Central memory CD8-positive, alpha-beta T cell (primary cell): ENCODE results near the gene RTN4.
"Not testable (repeated sequence)": the region's sequence is repeated elsewhere in the genome, so short reads cannot be mapped to it uniquely, and the experiment has no call there.

Source experiments
- ATAC-seq: fragments of 150-1000 bp; cut with Tn5 transposase; replicated peaks from 2 replicates; pipeline ENCODE4 v1.10.0; 2022; ENCODE audit warnings: mild to moderate bottlenecking, moderate FRiP score, moderate number of reproducible peaks; ENCODE audit not compliant: poor library complexity, severe bottlenecking; ENCODE audit errors: extremely low read depth
- DNase-seq, 2 donors: peaks; one replicate each; pipeline ENCODE4 v3.0.0; 2021; ENCODE audit warnings: low spot score in 2 of 2
- H3K27ac Mint-ChIP-seq: one replicate; pipeline ENCODE4 v1.8.0; 2022; ENCODE audit warnings: low read depth, mild to moderate bottlenecking, moderate library complexity, mixed read lengths
- H3K27me3 Mint-ChIP-seq: one replicate; pipeline ENCODE4 v1.8.0; 2022; ENCODE audit warnings: mixed read lengths
- H3K36me3 Mint-ChIP-seq: one replicate; pipeline ENCODE4 v1.8.0; 2022; ENCODE audit warnings: mild to moderate bottlenecking, moderate library complexity, mixed read lengths; ENCODE audit not compliant: insufficient read depth
- H3K4me1 Mint-ChIP-seq: one replicate; pipeline ENCODE4 v1.8.0; 2022; ENCODE audit warnings: mixed read lengths
- H3K4me3 Mint-ChIP-seq: one replicate; pipeline ENCODE4 v1.8.0; 2022; ENCODE audit warnings: mild to moderate bottlenecking, moderate library complexity, mixed read lengths
- H3K9me3 Mint-ChIP-seq: one replicate; pipeline ENCODE4 v1.8.0; 2022; ENCODE audit warnings: mixed read lengths

The RTN4 gene

DNA sequence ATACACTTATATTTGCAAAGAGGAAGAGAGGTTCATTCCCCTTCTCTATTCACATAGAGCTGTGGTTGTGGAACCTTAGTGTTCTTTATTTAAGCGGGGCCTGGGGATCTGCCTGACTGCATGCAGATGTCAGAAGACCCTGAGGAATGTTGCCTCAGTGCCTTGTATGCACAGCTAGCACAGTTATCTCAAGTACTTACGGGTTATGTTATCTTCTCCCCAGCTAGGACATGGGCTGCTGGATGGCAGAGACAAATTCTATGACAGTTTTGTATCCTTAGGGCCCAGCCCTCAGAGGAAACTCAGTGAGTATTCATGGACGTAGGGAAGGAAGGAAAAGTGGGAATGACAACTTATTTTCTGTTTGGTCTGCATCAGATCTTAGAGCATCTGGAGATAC is 37.7 kb upstream of the RTN4 start:
- DNase-seq (no peak), ATAC-seq (no peak)
- Mint-ChIP-seq H3K9me3 (no peaks in the 10 kb centered on the region), H3K4me1 (no peaks in the 10 kb centered on the region), H3K27me3 (no peaks in the 10 kb centered on the region), H3K4me3 (no peak overlapping the region), H3K36me3 (peaks cover 2% of the 10 kb centered on the region), H3K27ac (no peak overlapping the region)

DNA sequence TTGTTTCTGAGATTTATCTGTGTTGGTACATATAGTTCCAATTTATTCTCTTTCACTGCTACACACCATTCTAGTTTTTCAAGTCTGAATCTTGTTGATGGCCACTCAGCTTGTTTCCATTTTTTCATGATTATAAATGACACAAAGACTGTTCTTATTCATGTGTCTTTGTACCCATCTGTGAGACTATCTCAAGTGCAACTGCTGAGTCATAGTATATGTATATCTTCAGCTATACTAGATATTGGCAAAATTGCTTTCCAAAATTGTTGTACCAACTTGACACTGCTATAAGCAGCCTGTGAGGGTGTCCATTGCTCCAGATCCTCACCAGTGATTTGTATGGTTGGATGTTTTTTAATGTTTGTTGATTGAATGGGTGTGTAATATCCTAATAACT is 37.2 kb upstream of the RTN4 start:
- DNase-seq: no peak
- H3K27me3 Mint-ChIP-seq: no peaks in the 10 kb centered on the region
- H3K4me3 Mint-ChIP-seq: no peak overlapping the region
- H3K4me1 Mint-ChIP-seq: no peaks in the 10 kb centered on the region
- H3K27ac Mint-ChIP-seq: no peak overlapping the region
- peaks cover 2% of the 10 kb centered on the region for H3K36me3 Mint-ChIP-seq
- ATAC-seq: no peak
- H3K9me3 Mint-ChIP-seq: no peaks in the 10 kb centered on the region

DNA sequence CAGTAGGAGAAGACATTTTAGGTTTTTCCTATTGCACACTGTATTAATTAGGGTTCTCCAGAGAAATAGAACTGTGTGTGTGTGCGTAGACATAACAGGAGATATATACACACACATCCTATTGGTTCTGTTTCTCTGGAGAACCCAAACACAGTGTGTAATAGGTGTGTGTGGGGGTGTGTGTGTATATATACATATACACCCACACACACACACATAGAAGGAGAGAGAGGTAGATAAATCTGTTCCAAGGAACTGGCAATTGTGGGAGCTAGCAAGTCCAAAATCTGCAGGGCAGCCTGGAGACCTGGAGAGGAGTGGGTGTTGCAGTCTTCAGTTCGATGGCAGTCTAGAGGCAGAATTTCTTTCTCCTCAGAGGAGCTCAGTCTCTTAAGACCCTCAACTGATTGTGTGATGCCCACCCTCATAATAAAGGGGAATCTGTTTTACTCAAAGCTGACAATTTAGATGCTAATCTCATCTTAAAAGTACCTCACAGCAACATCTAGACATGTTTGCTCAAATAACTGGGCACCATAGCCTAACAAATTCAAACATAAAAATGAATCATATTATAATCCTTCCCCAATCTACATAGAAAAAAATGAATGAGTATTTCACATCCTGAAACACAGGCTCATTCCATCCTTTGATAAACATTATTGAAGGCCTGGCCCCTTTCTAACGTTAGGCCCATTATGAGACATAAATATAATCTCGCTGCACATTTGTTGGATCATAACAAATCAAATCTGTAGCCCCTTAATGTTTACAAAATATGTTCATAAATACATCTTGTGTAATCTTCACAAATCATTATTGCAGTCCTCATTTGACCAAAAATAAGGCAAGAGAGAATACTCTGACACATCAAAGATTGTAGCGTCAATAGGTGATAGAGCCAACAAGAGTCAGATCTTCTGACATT is 35.1 kb upstream of the RTN4 start:
- peaks cover 2% of the 10 kb centered on the region for H3K36me3 Mint-ChIP-seq
- ATAC-seq (no peak), DNase-seq (no peak)
- no peaks in the 10 kb centered on the region for H3K9me3 Mint-ChIP-seq
- H3K4me3 Mint-ChIP-seq: no peak overlapping the region
- no peaks in the 10 kb centered on the region for H3K27me3 Mint-ChIP-seq
- H3K4me1 Mint-ChIP-seq: no peaks in the 10 kb centered on the region
- no peak overlapping the region for H3K27ac Mint-ChIP-seq

DNA sequence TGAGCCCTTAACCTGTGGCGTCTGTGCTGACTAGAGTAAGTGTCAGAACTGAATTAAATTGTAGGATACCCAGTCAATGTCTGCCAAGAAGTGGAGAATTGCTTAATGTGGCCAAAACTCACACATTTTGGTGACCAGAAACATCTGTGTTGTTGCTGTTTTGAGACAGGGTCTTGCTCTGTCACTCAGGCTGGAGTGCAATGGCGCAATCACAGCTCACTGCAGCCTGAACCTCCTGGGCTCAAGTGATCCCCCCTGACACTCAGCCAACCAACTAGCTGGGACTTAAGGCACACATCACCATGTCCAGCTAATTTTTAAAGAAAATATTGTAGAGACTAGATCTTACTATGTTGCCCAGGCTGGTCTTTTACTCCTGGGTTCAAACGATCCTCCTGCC is 34.4 kb upstream of the RTN4 start:
- Mint-ChIP-seq H3K27me3 (no peaks in the 10 kb centered on the region), H3K4me1 (no peaks in the 10 kb centered on the region), H3K27ac (no peak overlapping the region), H3K36me3 (peaks cover 2% of the 10 kb centered on the region), H3K4me3 (no peak overlapping the region), H3K9me3 (no peaks in the 10 kb centered on the region)
- ATAC-seq (no peak), DNase-seq (no peak)

DNA sequence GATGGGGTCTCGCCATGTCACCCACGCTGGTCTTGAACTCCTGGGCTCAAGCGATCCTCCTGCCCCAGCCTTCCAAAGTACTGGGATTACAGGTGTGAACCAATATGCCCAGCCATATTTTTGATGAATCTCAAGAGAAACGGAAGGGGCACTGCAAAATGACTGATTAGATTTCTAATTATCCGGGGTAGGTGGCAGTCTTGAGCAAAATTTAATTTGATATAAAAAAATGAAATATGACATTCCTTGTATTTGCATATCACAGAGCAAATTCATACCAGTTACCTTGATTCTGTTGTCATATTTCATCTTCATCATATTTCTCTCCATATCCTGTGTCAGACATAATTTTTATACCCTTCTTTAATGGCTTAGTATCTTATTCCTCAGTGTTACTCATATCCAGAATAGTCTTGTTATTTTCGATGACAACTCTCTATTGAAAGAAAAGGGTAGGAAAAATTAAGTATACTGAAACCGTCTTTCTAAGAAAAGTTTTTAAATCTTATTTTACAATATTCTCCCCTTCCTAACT is 30.0 kb upstream of the RTN4 start:
- Mint-ChIP-seq H3K4me1 (no peaks in the 10 kb centered on the region), H3K4me3 (no peak overlapping the region), H3K9me3 (no peaks in the 10 kb centered on the region), H3K27ac (no peak overlapping the region), H3K36me3 (no peaks in the 10 kb centered on the region), H3K27me3 (no peaks in the 10 kb centered on the region)
- no peak for DNase-seq
- no peak for ATAC-seq

DNA sequence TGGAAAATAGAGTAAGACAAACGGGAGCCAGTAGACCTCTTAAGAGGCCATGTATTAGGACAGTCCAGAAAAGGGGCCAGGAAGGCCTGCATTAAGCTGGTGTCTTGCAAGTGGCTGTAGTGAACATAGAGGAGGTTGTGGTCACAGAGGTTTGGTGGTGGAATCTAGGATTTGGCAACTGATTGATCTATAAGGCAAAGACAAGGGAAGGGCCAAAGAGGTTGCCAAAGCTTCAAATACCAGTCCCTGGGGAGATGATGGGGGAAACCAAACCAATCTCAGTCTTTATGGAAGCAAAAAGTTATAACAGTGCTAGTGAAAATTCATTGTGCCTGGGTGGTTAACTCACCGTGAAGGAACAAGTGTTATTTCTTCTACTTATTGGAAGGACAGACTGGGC is 28.7 kb upstream of the RTN4 start:
- Mint-ChIP-seq H3K36me3 (no peaks in the 10 kb centered on the region), H3K27ac (no peak overlapping the region), H3K27me3 (no peaks in the 10 kb centered on the region), H3K9me3 (no peaks in the 10 kb centered on the region), H3K4me1 (no peaks in the 10 kb centered on the region), H3K4me3 (no peak overlapping the region)
- ATAC-seq: no peak
- no peak for DNase-seq

DNA sequence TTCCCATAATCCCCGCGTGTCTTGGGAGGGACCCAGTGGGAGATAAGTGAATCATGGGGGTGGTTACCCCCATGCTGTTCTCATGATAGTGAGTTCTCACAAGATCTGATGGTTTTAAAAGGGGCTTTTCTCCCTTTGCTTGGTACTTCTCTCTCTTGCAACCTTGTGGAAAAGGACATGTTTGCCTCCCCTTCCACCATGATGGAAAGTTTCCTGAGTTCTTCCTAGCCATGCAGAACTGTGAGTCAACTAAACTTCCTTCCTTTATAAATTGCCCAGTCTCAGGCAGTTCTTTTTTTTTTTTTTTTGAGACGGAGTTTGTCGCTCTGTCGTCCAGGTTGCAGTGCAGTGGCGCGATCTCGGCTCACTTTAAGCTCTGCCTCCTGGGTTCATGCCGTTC is 26.5 kb upstream of the RTN4 start:
- H3K27me3 Mint-ChIP-seq: no peaks in the 10 kb centered on the region
- no peaks in the 10 kb centered on the region for H3K36me3 Mint-ChIP-seq
- H3K4me3 Mint-ChIP-seq: no peak overlapping the region
- H3K27ac Mint-ChIP-seq: no peak overlapping the region
- H3K9me3 Mint-ChIP-seq: no peaks in the 10 kb centered on the region
- ATAC-seq (no peak), DNase-seq (no peak)
- no peaks in the 10 kb centered on the region for H3K4me1 Mint-ChIP-seq

DNA sequence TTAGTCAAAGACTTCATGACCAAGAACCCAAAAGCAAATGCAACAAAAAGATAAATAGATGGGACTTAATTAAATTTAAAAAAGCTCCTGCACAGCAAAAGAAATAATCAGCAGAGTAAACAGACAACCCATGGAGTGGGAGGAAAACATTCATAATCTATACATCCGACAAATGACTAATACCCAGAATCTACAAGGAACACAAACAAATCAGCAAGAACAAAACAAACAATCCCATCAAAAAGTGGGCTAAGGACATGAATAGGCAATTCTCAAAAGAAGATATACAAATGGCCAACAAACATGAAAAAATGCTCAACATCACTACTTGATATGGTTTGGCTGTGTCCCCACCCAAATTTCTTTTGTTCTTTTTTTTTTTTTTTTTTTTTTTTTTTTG is 25.8 kb upstream of the RTN4 start:
- ATAC-seq, H3K27me3 Mint-ChIP-seq, H3K27ac Mint-ChIP-seq, H3K4me3 Mint-ChIP-seq, H3K36me3 Mint-ChIP-seq, DNase-seq, H3K4me1 Mint-ChIP-seq, H3K9me3 Mint-ChIP-seq: not testable (repeated sequence)

DNA sequence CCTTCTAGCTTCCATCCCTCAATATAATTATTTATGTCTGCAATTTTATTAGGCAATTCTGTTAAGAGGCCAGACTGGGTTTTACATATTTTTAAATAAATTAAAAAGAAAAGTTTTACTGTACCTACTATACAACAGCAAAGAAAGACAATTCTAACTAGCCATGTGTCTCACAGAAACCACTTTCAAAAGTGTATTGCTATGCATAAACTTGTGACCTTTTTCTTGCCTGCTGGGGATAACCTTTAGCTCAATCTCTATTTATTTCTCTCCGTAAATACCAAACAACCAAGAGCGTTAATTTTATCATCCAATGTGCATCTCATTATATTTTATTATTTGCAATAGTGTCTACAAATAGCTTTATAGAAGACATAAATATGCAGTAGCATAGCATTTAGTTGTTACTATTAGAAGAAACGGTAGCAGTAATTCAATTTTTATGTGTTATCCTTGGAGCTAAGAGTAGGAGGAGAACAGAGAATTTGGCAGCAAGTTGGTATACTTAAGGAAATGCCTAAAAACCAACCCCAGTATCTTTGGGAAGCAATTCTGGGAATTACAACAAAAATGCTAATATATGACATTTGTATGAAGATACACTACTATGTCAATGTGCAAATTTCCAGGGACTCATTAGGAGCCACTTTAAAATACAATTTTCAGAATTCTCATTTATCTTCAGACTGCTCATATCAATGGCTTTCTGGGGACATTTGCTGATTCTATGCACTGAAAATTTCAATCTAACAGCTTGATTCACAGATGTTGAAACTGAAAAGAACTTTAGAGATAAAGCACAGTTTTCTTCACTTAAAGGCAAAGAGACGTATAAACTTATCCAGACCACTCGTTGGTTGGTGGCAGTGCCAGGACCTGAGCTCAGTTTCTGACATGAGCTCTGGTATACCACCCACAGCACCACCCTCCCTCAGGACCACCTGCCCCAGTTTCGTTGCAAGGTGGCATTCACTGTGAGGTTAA is 23.0 kb upstream of the RTN4 start:
- H3K27me3 Mint-ChIP-seq: no peaks in the 10 kb centered on the region
- DNase-seq (no peak), ATAC-seq (no peak)
- no peak overlapping the region for H3K4me3 Mint-ChIP-seq
- no peaks in the 10 kb centered on the region for H3K36me3 Mint-ChIP-seq
- H3K4me1 Mint-ChIP-seq: no peaks in the 10 kb centered on the region
- H3K27ac Mint-ChIP-seq: no peak overlapping the region
- H3K9me3 Mint-ChIP-seq: no peaks in the 10 kb centered on the region

DNA sequence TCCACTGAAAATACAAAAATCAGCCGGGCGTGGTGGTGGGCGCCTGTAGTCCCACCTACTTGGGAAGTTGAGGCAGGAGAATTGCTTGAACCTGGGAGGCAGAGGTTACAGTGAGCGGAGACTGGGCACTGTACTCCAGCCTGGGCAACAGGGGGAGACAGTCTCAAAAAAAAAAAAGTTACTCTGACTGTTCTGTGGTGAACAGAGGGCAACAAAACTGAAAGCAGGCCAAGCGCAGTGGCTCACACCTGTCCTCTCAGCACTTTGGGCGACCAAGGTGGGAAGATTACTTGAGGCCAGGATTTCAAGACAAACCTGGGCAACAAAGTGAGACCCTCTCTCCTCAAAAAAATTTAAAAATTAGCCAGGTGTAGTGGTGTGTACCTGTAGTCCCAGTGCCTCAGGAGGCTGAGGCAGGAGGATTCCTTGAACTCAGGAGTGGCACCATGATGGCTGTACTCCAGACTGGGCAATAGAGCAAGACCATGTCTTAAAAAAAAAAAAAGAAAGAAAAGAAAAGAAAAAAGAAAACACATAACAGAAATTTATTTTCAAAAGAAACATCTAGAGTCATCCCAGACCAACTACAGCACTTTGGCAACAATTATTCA is 13.6 kb upstream of the RTN4 start:
- no peaks in the 10 kb centered on the region for H3K36me3 Mint-ChIP-seq
- H3K4me3 Mint-ChIP-seq: no peak overlapping the region
- H3K27me3 Mint-ChIP-seq: no peaks in the 10 kb centered on the region
- DNase-seq: no peak
- no peak overlapping the region for H3K27ac Mint-ChIP-seq
- no peak for ATAC-seq
- H3K4me1 Mint-ChIP-seq: no peaks in the 10 kb centered on the region
- no peaks in the 10 kb centered on the region for H3K9me3 Mint-ChIP-seq

DNA sequence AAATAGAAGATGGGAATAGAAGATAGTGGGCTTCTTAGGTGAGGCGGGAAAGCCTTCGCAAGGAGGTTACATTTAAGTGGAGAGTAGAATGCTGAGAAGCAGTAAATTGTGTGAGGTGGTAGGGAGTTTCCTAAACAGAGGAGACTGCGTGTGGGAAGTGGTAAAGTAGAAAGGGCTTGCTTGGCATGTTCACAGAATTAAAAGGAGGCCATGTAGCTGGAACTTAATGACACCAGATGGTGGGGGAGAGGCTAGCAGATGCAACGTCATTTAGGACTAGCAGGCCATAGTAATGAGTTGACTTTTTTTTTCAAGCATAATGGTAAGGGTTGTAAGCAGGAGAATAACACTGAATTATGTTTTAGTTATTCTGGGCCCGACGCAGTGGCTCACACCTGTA is 13.0 kb upstream of the RTN4 start:
- no peak overlapping the region for H3K27ac Mint-ChIP-seq
- H3K9me3 Mint-ChIP-seq: no peaks in the 10 kb centered on the region
- ATAC-seq (no peak), DNase-seq (no peak)
- H3K4me1 Mint-ChIP-seq: no peaks in the 10 kb centered on the region
- no peak overlapping the region for H3K4me3 Mint-ChIP-seq
- no peaks in the 10 kb centered on the region for H3K36me3 Mint-ChIP-seq
- no peaks in the 10 kb centered on the region for H3K27me3 Mint-ChIP-seq

DNA sequence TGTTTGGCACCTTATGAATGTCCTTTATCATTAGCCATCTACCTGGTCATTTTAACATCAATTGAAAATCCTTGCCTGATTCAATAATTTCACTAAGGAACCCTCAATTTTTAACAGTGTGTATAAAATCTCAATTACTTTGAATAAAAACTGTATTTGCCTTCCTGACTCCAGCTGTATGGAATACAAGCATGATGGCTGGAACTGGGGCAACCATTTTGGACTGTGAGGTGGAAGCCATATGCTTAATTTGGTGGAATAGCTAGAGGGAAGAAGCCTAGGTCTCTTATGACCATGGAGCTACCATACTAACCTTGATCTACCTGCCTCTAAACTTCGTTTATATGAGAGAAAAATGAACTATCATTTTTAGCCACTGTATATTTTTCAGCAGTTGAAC is 12.5 kb upstream of the RTN4 start:
- Mint-ChIP-seq H3K4me3 (no peak overlapping the region), H3K9me3 (no peaks in the 10 kb centered on the region), H3K4me1 (no peaks in the 10 kb centered on the region), H3K36me3 (no peaks in the 10 kb centered on the region), H3K27me3 (no peaks in the 10 kb centered on the region), H3K27ac (no peak overlapping the region)
- no peak for ATAC-seq
- no peak for DNase-seq
